Testis (tissue), 3 donors: ENCODE results near the gene FBXO11. TPM values are rescaled to one million over a fixed set of nuclear protein-coding genes. Genes with fewer than 3 reads are reported as not detected.

Experiments
- polyA plus RNA-seq: library from polyadenylated mRNA; stranded (reverse); fragments of 350-450 nt; fragmentation: Illumina TruSeq; extraction: RNeasy Lipid Tissue Mini Kit (QIAGEN cat#74804); gene quantifications from one replicate; pipeline ENCODE4 v1.2.3, GENCODE V29; 2014; ENCODE audit warnings: low read depth, low replicate concordance; ENCODE audit not compliant: insufficient read depth
- small RNA-seq, 2 donors: library from RNA; depleted of rRNA; stranded (forward); fragments of <200 nt; gene quantifications; one replicate each; pipeline ENCODE3, GENCODE V24; 2016
- total RNA-seq, 2 donors: library from RNA; depleted of rRNA; stranded (reverse); fragments of >200 nt; gene quantifications; one replicate each; pipeline ENCODE4 v1.2.3, GENCODE V29; 2016

Gene FBXO11
- total and polyA plus RNA-seq, 3 donors from 2014 or later, result 87.6 to 101 (median 96.0) TPM

Small RNAs within 50 kb of the gene (small RNA-seq; reads per million reads assigned to genes)
- gene RF00026 (0 reads per million in 2 donors), gene RPL36AP15 (0 reads per million in 2 donors)

Other genes with a start within 250 kb of the FBXO11 start
- gene MSH6, start 123.4 kb downstream of the FBXO11 start, total RNA-seq, result 100 to 1,000 TPM; 107 to 136 TPM
- gene MSH6, start 123.4 kb downstream of the FBXO11 start, polyA plus RNA-seq, result 84.9 TPM